Neural progenitor cell (in vitro differentiated cells): ENCODE measurements around the gene SERPINB13. TPM values are rescaled to one million over a fixed set of nuclear protein-coding genes. Genes with fewer than 3 reads are reported as not detected.
"Not testable (repeated sequence)": the region's sequence is repeated elsewhere in the genome, so short reads cannot be mapped to it uniquely, and the experiment has no call there.

Experiments used
- DNase-seq: peaks from one replicate; pipeline ENCODE4 v3.0.0-alpha.2; 2016; ENCODE audit warnings: low spot score
- H2AFZ ChIP-seq: fragments of 200-600 bp; sonication (generic); replicated peaks from 2 replicates; pipeline ENCODE4 v1.6.1; 2016; ENCODE audit warnings: antibody characterized with exemption
- H3F3A ChIP-seq: fragments of 200-600 bp; sonication (generic); 2 replicates; pipeline ENCODE4 v1.6.1; 2016; ENCODE audit warnings: antibody characterized with exemption, low read depth
- H3K27ac ChIP-seq: fragments of 200-600 bp; sonication (generic); 2 replicates; pipeline ENCODE4 v1.5.1; 2016; ENCODE audit warnings: mild to moderate bottlenecking
- H3K27me3 ChIP-seq: fragments of 200-600 bp; sonication (generic); 2 replicates; pipeline ENCODE4 v1.6.1; 2016; ENCODE audit warnings: mild to moderate bottlenecking, moderate library complexity
- H3K36me3 ChIP-seq: fragments of 200-600 bp; sonication (generic); 2 replicates; pipeline ENCODE4 v1.5.1; 2016
- H3K4me1 ChIP-seq: fragments of 200-600 bp; sonication (generic); 2 replicates; pipeline ENCODE4 v1.6.1; 2016; ENCODE audit warnings: mixed run types
- H3K4me2 ChIP-seq: fragments of 200-600 bp; sonication (generic); 2 replicates; pipeline ENCODE4 v1.6.1; 2016
- H3K4me3 ChIP-seq: fragments of 200-600 bp; sonication (generic); 2 replicates; pipeline ENCODE4 v1.5.1; 2016
- H3K79me2 ChIP-seq: fragments of 200-600 bp; sonication (generic); 2 replicates; pipeline ENCODE4 v1.6.1; 2016; ENCODE audit warnings: low read depth
- H3K9ac ChIP-seq: fragments of 200-600 bp; sonication (generic); 2 replicates; pipeline ENCODE4 v1.6.1; 2016
- H3K9me3 ChIP-seq: fragments of 200-600 bp; sonication (generic); 2 replicates; pipeline ENCODE4 v1.5.1; 2016; ENCODE audit warnings: low read depth
- H4K20me1 ChIP-seq: fragments of 200-600 bp; sonication (generic); 2 replicates; pipeline ENCODE4 v1.6.1; 2016; ENCODE audit warnings: low read depth
- H3K27ac Mint-ChIP-seq: 3 replicates; pipeline ENCODE4 v1.8.0; 2021; ENCODE audit warnings: mixed read lengths
- H3K27me3 Mint-ChIP-seq: 2 replicates; pipeline ENCODE4 v1.8.0; 2022; ENCODE audit warnings: low read depth, mild to moderate bottlenecking, inconsistent platforms, moderate library complexity, mixed read lengths; ENCODE audit not compliant: insufficient read depth
- H3K36me3 Mint-ChIP-seq: 3 replicates; pipeline ENCODE4 v1.8.0; 2021; ENCODE audit warnings: mixed read lengths
- H3K4me1 Mint-ChIP-seq: 3 replicates; pipeline ENCODE4 v1.8.0; 2021; ENCODE audit warnings: mixed read lengths
- H3K4me3 Mint-ChIP-seq: 3 replicates; pipeline ENCODE4 v1.8.0; 2021; ENCODE audit warnings: mild to moderate bottlenecking, moderate library complexity, mixed read lengths
- H3K9me3 Mint-ChIP-seq: 3 replicates; pipeline ENCODE4 v1.8.0; 2020; ENCODE audit warnings: mixed read lengths
- EZH2 ChIP-seq: fragments of 200-600 bp; sonication (generic); IDR thresholded peaks from 2 replicates; pipeline ENCODE4 v1.6.1; 2017; ENCODE audit warnings: antibody characterized with exemption, mild to moderate bottlenecking, moderate library complexity
- EZH2phosphoT487 ChIP-seq: fragments of 200-600 bp; sonication (generic); IDR thresholded peaks from 2 replicates; pipeline ENCODE4 v1.6.1; 2017; ENCODE audit warnings: antibody characterized with exemption
- total RNA-seq: library from RNA; depleted of rRNA; stranded (reverse); fragments of >200 nt; gene quantifications from 2 replicates; pipeline ENCODE4 v1.2.3, GENCODE V29; 2015; ENCODE audit warnings: low replicate concordance
- TF ChIP-seq, protein P1 (sequence below): fragments of 200-600 bp; sonication (generic); IDR thresholded peaks from 2 replicates; pipeline ENCODE4 v1.5.1; 2017; ENCODE audit warnings: antibody characterized with exemption, mild to moderate bottlenecking

Gene SERPINB13
- total RNA-seq, 1 donor from 2014 or later: not detected

DNA sequence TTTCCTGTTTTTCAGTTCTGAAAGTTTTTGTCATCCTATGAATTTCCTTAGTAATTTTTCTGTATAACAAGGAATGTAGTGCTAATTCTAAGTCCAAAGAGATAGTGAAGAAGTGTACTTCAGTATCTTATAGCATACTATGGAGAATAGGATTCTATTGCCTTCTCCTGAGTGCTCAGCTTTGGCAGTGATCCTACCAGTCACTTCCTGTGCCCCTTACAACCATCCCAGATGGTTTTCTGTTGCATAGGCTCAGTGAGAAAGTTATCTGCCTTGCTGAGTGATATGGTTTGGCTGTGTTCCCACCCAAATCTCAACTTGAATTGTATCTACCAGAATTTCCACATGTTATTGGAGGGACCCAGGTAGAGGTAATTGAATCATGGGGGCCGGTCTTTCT, 57.6 kb downstream of the SERPINB13 start:
- H3K36me3 Mint-ChIP-seq, H3K4me3 ChIP-seq, H3K27ac ChIP-seq, H4K20me1 ChIP-seq, H3F3A ChIP-seq, H3K9me3 ChIP-seq, H3K9me3 Mint-ChIP-seq, H3K4me1 Mint-ChIP-seq, H3K9ac ChIP-seq, H2AFZ ChIP-seq, H3K27ac Mint-ChIP-seq, H3K4me1 ChIP-seq, H3K36me3 ChIP-seq, H3K4me2 ChIP-seq, H3K79me2 ChIP-seq, H3K4me3 Mint-ChIP-seq, DNase-seq, H3K27me3 Mint-ChIP-seq, H3K27me3 ChIP-seq: not testable (repeated sequence)

DNA sequence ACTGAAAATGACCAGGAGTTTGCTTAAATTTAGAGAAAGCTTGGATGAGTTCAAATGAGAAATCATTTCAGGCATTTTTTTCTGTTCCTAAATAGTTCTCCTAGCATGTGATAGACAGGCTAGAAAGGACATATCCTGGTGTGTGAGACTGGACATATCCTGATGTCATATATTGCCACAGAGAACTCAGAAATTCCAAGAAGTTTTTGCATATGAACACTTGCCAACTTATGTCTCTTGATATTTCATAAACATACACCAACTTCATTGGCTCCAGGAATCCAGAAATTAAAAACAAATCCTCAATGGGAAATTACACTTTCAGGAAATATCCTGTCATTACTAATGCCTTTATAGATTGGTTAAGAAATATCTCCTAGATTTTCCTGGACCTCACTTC, 59.8 kb downstream of the SERPINB13 start:
- Histone ChIP-seq H4K20me1 (no peaks in the 10 kb centered on the region), H3K9ac (no peak overlapping the region), H3K79me2 (no peaks in the 10 kb centered on the region), H3K4me1 (no peaks in the 10 kb centered on the region), H3F3A (no peaks in the 10 kb centered on the region), H3K4me2 (no peak overlapping the region), H3K27ac (no peak overlapping the region), H2AFZ (no peak overlapping the region), H3K36me3 (no peaks in the 10 kb centered on the region), H3K27me3 (no peaks in the 10 kb centered on the region), H3K9me3 (no peaks in the 10 kb centered on the region), H3K4me3 (no peak overlapping the region)
- no peak for DNase-seq
- H3K9me3 Mint-ChIP-seq: no peaks in the 10 kb centered on the region
- no peaks in the 10 kb centered on the region for H3K27me3 Mint-ChIP-seq
- H3K36me3 Mint-ChIP-seq: no peaks in the 10 kb centered on the region
- no peaks in the 10 kb centered on the region for H3K4me1 Mint-ChIP-seq
- TF ChIP-seq EZH2: no peak
- TF ChIP-seq, protein P1, sequence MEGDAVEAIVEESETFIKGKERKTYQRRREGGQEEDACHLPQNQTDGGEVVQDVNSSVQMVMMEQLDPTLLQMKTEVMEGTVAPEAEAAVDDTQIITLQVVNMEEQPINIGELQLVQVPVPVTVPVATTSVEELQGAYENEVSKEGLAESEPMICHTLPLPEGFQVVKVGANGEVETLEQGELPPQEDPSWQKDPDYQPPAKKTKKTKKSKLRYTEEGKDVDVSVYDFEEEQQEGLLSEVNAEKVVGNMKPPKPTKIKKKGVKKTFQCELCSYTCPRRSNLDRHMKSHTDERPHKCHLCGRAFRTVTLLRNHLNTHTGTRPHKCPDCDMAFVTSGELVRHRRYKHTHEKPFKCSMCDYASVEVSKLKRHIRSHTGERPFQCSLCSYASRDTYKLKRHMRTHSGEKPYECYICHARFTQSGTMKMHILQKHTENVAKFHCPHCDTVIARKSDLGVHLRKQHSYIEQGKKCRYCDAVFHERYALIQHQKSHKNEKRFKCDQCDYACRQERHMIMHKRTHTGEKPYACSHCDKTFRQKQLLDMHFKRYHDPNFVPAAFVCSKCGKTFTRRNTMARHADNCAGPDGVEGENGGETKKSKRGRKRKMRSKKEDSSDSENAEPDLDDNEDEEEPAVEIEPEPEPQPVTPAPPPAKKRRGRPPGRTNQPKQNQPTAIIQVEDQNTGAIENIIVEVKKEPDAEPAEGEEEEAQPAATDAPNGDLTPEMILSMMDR: no peak
- TF ChIP-seq EZH2phosphoT487: no peak
- no peak overlapping the region for H3K4me3 Mint-ChIP-seq
- no peak overlapping the region for H3K27ac Mint-ChIP-seq

DNA sequence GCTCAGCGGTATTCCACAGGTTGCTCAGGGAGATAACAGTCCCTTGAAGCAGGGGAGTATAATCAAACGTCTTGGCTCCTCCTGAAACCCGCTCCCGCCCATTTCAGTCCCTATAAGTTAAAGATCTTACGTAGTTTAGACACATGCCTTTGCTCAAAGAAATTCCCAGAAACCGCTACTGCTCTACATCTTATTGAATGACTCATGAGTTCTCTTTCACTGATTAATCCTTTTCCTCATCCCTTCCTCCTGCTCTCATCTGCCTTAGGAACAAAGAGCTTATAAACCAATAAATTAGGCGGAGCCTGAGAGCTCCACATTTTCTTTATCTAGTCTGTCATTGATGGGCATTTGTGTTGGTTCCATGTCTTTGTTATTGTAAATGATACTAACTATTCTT, 61.1 kb downstream of the SERPINB13 start:
- Mint-ChIP-seq H3K9me3 (no peaks in the 10 kb centered on the region), H3K27ac (no peak overlapping the region), H3K4me1 (no peaks in the 10 kb centered on the region), H3K27me3 (no peaks in the 10 kb centered on the region), H3K36me3 (no peaks in the 10 kb centered on the region), H3K4me3 (no peak overlapping the region)
- Histone ChIP-seq H3K79me2 (no peaks in the 10 kb centered on the region), H4K20me1 (no peaks in the 10 kb centered on the region), H3K27ac (no peak overlapping the region), H3K36me3 (no peaks in the 10 kb centered on the region), H3F3A (no peaks in the 10 kb centered on the region), H3K4me3 (no peak overlapping the region), H3K9me3 (no peaks in the 10 kb centered on the region), H3K4me1 (no peaks in the 10 kb centered on the region), H3K4me2 (no peak overlapping the region), H2AFZ (no peak overlapping the region), H3K9ac (no peak overlapping the region), H3K27me3 (no peaks in the 10 kb centered on the region)
- no peak for DNase-seq
- TF ChIP-seq EZH2phosphoT487: no peak
- TF ChIP-seq, protein P1: no peak

Other genes starting within 250 kb of the SERPINB13 start
- 20.6 and 21.2 TPM in 2 replicates for gene KDSR, start 220.1 kb upstream of the SERPINB13 start, total RNA-seq
- gene VPS4B, start 164.9 kb upstream of the SERPINB13 start, total RNA-seq: 25.4 and 42.2 TPM in 2 replicates
- 0.09 TPM in 1 of 2 replicates, not detected in the other for gene SERPINB5, start 110.4 kb upstream of the SERPINB13 start, total RNA-seq
- gene SERPINB12, start 45.0 kb upstream of the SERPINB13 start, total RNA-seq: not detected in 2 replicates
- gene SERPINB4, start 56.9 kb downstream of the SERPINB13 start, total RNA-seq: not detected in 2 replicates
- gene SERPINB3, start 74.5 kb downstream of the SERPINB13 start, total RNA-seq: not detected in 2 replicates
- not detected in 2 replicates for gene SERPINB11, start 115.6 kb downstream of the SERPINB13 start, total RNA-seq
- not detected in 2 replicates for gene SERPINB7, start 188.1 kb downstream of the SERPINB13 start, total RNA-seq